MCF 10A (cell line): ENCODE results near the gene ARMC9. TPM values are rescaled to one million over a fixed set of nuclear protein-coding genes. Genes with fewer than 3 reads are reported as not detected.

Experiments used
- BruUV-seq: library from RNA; stranded (reverse); fragments of 400-500 nt; replicated peaks from 2 replicates; lab custom pipeline; 2021; lab: Mats Ljungman, UMichigan
- CTCF ChIA-PET: fragments of 300-600 bp; sonication (Branson Sonifier 250); formaldehyde crosslinking; extraction: SDS; loops from one replicate; lab custom pipeline; 2021; ENCODE audit warnings: antibody characterized with exemption, inconsistent platforms; lab: Yijun Ruan, JAX
- POLR2A ChIA-PET: fragments of 300-600, 350-650 bp; sonication (Branson Sonifier 250); formaldehyde crosslinking; extraction: SDS; loops from one replicate; lab custom pipeline; 2020; ENCODE audit warnings: antibody characterized with exemption, inconsistent platforms; lab: Yijun Ruan, JAX
- DNase-seq: peaks from one replicate; pipeline ENCODE4 v3.0.0-alpha.2; 2018; ENCODE audit not compliant: unreplicated experiment
- H3K27ac Mint-ChIP-seq: one replicate; pipeline ENCODE4 v1.8.0; 2022; ENCODE audit warnings: mild to moderate bottlenecking, low read depth, mixed read lengths; ENCODE audit not compliant: unreplicated experiment
- H3K27me3 Mint-ChIP-seq: one replicate; pipeline ENCODE4 v1.8.0; 2022; ENCODE audit warnings: mixed read lengths; ENCODE audit not compliant: insufficient read depth, unreplicated experiment
- H3K36me3 Mint-ChIP-seq: one replicate; pipeline ENCODE4 v1.8.0; 2022; ENCODE audit warnings: mild to moderate bottlenecking, moderate library complexity, mixed read lengths; ENCODE audit not compliant: insufficient read depth, unreplicated experiment
- H3K4me1 Mint-ChIP-seq: one replicate; pipeline ENCODE4 v1.8.0; 2022; ENCODE audit warnings: mixed read lengths; ENCODE audit not compliant: insufficient read depth, unreplicated experiment
- H3K4me3 Mint-ChIP-seq: one replicate; pipeline ENCODE4 v1.8.0; 2022; ENCODE audit warnings: mild to moderate bottlenecking, moderate library complexity, mixed read lengths; ENCODE audit not compliant: unreplicated experiment
- H3K9me3 Mint-ChIP-seq: one replicate; pipeline ENCODE4 v1.8.0; 2022; ENCODE audit warnings: mixed read lengths; ENCODE audit not compliant: unreplicated experiment
- CTCF ChIP-seq: fragments of 200-600 bp; IDR thresholded peaks from one replicate; pipeline ENCODE4 v1.8.0; 2022; ENCODE audit warnings: antibody characterized with exemption, mild to moderate bottlenecking; ENCODE audit not compliant: unreplicated experiment
- intact Hi-C: fragments of 100-400 bp; cut with micrococcal nuclease; formaldehyde crosslinking; loops from 2 replicates; pipeline ENCODE4 v1.14.1; 2022
- total RNA-seq: library from RNA; stranded (reverse); gene quantifications from 2 replicates; pipeline ENCODE4 v1.2.3, GENCODE V29; 2022

The ARMC9 gene
- total RNA-seq, 1 experiment from 2014 or later = 16.5 TPM

GRCh38 chr2:231392431-231393148, 194.2 kb downstream of the ARMC9 start:
- no peaks in the 10 kb centered on the region for H3K9me3 Mint-ChIP-seq
- CTCF ChIA-PET = interaction anchor here (0.7 to 0.9 kb wide), 5 partner anchors 13 to 362 kb away, joined by 3 read pairs; no protein-coding TSS in a partner anchor
- no peak overlapping the region for H3K27ac Mint-ChIP-seq
- H3K36me3 Mint-ChIP-seq = no peaks in the 10 kb centered on the region
- no TSS peak for BruUV-seq
- H3K4me3 Mint-ChIP-seq = no peak overlapping the region
- DNase-seq = no peak
- no peaks in the 10 kb centered on the region for H3K27me3 Mint-ChIP-seq
- POLR2A ChIA-PET = no interaction called here
- intact Hi-C loops = no loop called here
- TF ChIP-seq CTCF = no peak
- H3K4me1 Mint-ChIP-seq = peaks cover 5% of the 10 kb centered on the region

- POLR2A ChIA-PET = no interaction called here
- CTCF ChIA-PET = interaction anchor here (0.6 to 1.2 kb wide), 7 partner anchors 12 to 1647 kb away, joined by 3 read pairs; no protein-coding TSS in a partner anchor
Measured at GRCh38 chr2:231393149-231394131, 195.0 kb downstream of the ARMC9 start.

GRCh38 chr2:231394211-231395141, 196.0 kb downstream of the ARMC9 start:
- CTCF ChIA-PET = interaction anchor here (0.6 to 1.3 kb wide), 5 partner anchors 11 to 1648 kb away, joined by 3 to 4 read pairs (median 3); no protein-coding TSS in a partner anchor
- H3K4me3 Mint-ChIP-seq = peak overlapping the region; percentile 35

More at GRCh38 chr2:231393149-231394131, 195.0 kb downstream of the ARMC9 start:
- no peak overlapping the region for H3K27ac Mint-ChIP-seq
- no peaks in the 10 kb centered on the region for H3K36me3 Mint-ChIP-seq
- intact Hi-C loops = no loop called here
- BruUV-seq = no TSS peak
- no peaks in the 10 kb centered on the region for H3K9me3 Mint-ChIP-seq
- DNase-seq = no peak
- H3K4me3 Mint-ChIP-seq = no peak overlapping the region
- H3K4me1 Mint-ChIP-seq = peaks cover under 1% of the 10 kb centered on the region
- H3K27me3 Mint-ChIP-seq = no peaks in the 10 kb centered on the region
- TF ChIP-seq CTCF = no peak

More at GRCh38 chr2:231394211-231395141, 196.0 kb downstream of the ARMC9 start:
- peak; percentile 16 for TF ChIP-seq CTCF
- H3K27ac Mint-ChIP-seq = no peak overlapping the region
- intact Hi-C loops = no loop called here
- no peaks in the 10 kb centered on the region for H3K4me1 Mint-ChIP-seq
- DNase-seq = no peak
- H3K36me3 Mint-ChIP-seq = no peaks in the 10 kb centered on the region
- H3K27me3 Mint-ChIP-seq = no peaks in the 10 kb centered on the region
- no TSS peak for BruUV-seq
- H3K9me3 Mint-ChIP-seq = no peaks in the 10 kb centered on the region
- POLR2A ChIA-PET = interaction anchor here (0.5 to 0.7 kb wide), 2 partner anchors 117 to 148 kb away, joined by 3 to 5 read pairs; no protein-coding TSS in a partner anchor
